NCI-H82 treated with DMSO at 0.1 percent for 48 hours (cell line): ENCODE results near the gene CEMIP.

Source experiments
- DNase-seq: peaks from one replicate; lab custom pipeline; 2025; ENCODE audit not compliant: unreplicated experiment; lab: John Stamatoyannopoulos, UW

CEMIP gene

GRCh38 chr15:80778964-80779657 is at the start of gene CEMIP:
CEMIP (plus strand) TSS chr15:80779370; CDS start chr15:80873880, 94,510 bp downstream.
- peak; percentile 30 for DNase-seq

- DNase-seq, result no peak
Observed at GRCh38 chr15:80730387-80730786, 48.8 kb upstream of the CEMIP start.

- no peak for DNase-seq
Observed at GRCh38 chr15:80730926-80731325, 48.2 kb upstream of the CEMIP start.

GRCh38 chr15:80732167-80732566 is 47.0 kb upstream of the CEMIP start:
- DNase-seq, result no peak

- no peak for DNase-seq
Observed at GRCh38 chr15:80732818-80733217, 46.4 kb upstream of the CEMIP start.

GRCh38 chr15:80733460-80733859 is 45.7 kb upstream of the CEMIP start:
- no peak for DNase-seq

GRCh38 chr15:80735344-80735743 is 43.8 kb upstream of the CEMIP start:
- DNase-seq, result no peak

- DNase-seq, result no peak
Observed at GRCh38 chr15:80736560-80736959, 42.6 kb upstream of the CEMIP start.

GRCh38 chr15:80739919-80740318 is 39.3 kb upstream of the CEMIP start:
- DNase-seq, result no peak

- no peak for DNase-seq
Observed at GRCh38 chr15:80742081-80742480, 37.1 kb upstream of the CEMIP start.

- no peak for DNase-seq
Observed at GRCh38 chr15:80743189-80743833, 35.9 kb upstream of the CEMIP start.

GRCh38 chr15:80744415-80744814 is 34.8 kb upstream of the CEMIP start:
- no peak for DNase-seq

GRCh38 chr15:80744826-80745225 is 34.3 kb upstream of the CEMIP start:
- no peak for DNase-seq

GRCh38 chr15:80745888-80746287 is 33.3 kb upstream of the CEMIP start:
- DNase-seq, result no peak

GRCh38 chr15:80747317-80748053 is 31.7 kb upstream of the CEMIP start:
- no peak for DNase-seq

GRCh38 chr15:80749589-80749988 is 29.6 kb upstream of the CEMIP start:
- DNase-seq, result no peak

- no peak for DNase-seq
Observed at GRCh38 chr15:80750575-80750974, 28.6 kb upstream of the CEMIP start.

GRCh38 chr15:80752204-80752603 is 27.0 kb upstream of the CEMIP start:
- no peak for DNase-seq

- DNase-seq, result no peak
Observed at GRCh38 chr15:80753161-80753560, 26.0 kb upstream of the CEMIP start.

- DNase-seq, result no peak
Observed at GRCh38 chr15:80754014-80754413, 25.2 kb upstream of the CEMIP start.

GRCh38 chr15:80755885-80756284 is 23.3 kb upstream of the CEMIP start:
- DNase-seq, result no peak

GRCh38 chr15:80758130-80758745 is 20.9 kb upstream of the CEMIP start:
- DNase-seq, result no peak
